HG02623 (cell line): ENCODE measurements around the gene ADAMTS3.

Source experiments
- ATAC-seq: cut with Tn5 transposase; IDR thresholded peaks from one replicate; pipeline ENCODE4 v1.9.1; 2021; ENCODE audit warnings: moderate library complexity; ENCODE audit not compliant: unreplicated experiment

The ADAMTS3 gene

GRCh38 chr4:72424006-72424405 lies 145.0 kb downstream of the ADAMTS3 start:
- ATAC-seq: no peak

GRCh38 chr4:72422416-72422815 lies 146.6 kb downstream of the ADAMTS3 start:
- no peak for ATAC-seq

- ATAC-seq: no peak
Observed at GRCh38 chr4:72418458-72418857, 150.6 kb downstream of the ADAMTS3 start.

DNA sequence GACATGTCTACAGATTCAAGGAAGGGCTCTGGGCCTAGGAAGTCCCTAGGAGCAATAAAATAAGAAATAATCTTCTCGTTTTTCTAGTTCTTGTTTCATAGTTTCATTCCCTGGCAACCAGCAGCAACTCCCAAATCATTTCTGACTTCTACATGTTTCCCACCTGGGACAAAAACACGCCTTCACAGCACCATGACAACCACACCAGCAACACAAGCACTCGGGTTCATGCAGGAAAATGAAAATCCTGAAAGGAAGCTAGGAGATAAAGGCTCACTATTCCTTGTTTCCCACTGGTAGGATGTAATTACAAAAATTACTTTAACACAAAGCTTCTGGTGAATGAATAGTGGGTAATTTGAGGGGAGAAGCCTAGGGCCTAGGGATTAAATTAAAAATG lies 158.9 kb downstream of the ADAMTS3 start:
- no peak for ATAC-seq

GRCh38 chr4:72408568-72408967 lies 160.5 kb downstream of the ADAMTS3 start:
- ATAC-seq: no peak

GRCh38 chr4:72405417-72405816 lies 163.6 kb downstream of the ADAMTS3 start:
- ATAC-seq: no peak

GRCh38 chr4:72397314-72397713 lies 171.7 kb downstream of the ADAMTS3 start:
- no peak for ATAC-seq

DNA sequence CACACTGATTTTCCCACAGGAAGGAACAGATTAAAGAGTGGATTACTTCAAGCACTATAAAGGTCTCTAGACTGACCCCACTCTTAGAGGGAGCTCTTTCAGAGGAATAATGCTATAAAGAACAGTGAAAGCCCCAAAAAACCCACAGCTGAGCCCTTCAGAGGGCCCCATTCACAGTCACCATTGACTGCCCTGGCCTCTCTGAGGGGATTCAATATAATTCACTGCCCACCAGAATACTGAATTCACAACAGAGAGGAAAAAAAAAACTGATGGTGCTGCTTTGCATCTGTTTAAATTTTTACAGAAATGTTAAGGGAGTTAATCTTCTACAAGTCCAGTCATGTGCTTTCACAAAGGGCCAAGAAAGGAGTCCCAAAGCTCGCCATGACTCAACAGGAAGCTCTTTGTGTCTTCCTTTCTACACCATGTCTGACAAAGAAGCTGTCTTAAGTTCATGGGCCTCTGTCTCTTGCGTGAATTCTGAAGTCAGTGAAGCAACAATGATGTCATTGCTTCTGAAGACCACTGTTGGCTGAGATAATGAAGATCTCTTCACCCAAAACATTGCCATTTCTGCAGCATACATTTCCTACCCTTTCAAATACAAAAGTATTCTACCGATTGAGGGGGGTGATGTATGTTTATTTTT lies 174.9 kb downstream of the ADAMTS3 start:
- ATAC-seq: no peak

DNA sequence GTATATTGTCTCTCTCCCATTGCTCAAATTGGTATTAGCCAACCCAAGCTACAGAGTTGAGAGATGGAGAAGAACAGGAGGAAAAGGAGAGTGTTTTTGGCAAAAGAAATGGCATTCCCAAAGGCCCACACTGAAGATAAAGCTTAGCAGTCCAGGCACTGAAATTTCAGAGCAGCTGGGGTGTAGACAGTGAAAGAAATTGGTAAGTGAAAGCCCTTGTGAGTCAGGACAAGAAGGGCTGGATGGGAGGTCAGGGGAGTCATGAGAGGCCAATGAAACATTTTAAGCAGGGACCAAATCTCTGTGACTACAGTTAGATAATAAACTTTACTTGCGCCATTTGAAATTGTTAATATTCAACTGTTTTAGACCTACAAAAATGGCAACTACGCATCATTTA lies 177.7 kb downstream of the ADAMTS3 start:
- ATAC-seq: no peak

GRCh38 chr4:72390409-72390808 lies 178.6 kb downstream of the ADAMTS3 start:
- no peak for ATAC-seq

DNA sequence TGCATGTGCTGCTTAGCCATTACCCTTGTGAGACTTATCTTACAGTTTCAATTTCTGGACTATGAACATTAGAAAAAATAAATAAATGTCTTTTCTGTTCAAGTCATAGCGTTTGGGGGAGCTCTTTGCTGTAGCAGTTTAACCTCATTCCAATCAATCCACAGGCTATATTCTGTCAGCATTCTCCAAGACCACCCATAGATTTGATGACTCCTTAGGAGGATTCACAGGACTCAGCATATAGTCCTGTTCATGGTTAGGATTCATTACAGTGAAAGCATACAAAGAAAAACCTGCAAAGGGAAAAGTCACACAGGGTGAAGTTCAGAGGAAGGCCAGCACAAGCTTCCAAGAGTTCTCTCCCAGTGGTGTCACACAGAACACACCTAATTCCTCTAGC lies 180.5 kb downstream of the ADAMTS3 start:
- no peak for ATAC-seq

- no peak for ATAC-seq
Observed at GRCh38 chr4:72387959-72388358, 181.1 kb downstream of the ADAMTS3 start.

- no peak for ATAC-seq
Observed at GRCh38 chr4:72383439-72383838, 185.6 kb downstream of the ADAMTS3 start.

GRCh38 chr4:72378901-72379300 lies 190.1 kb downstream of the ADAMTS3 start:
- ATAC-seq: no peak

- ATAC-seq: no peak
Observed at GRCh38 chr4:72377491-72378194, 191.4 kb downstream of the ADAMTS3 start.

- ATAC-seq: no peak
Observed at GRCh38 chr4:72376901-72377300, 192.1 kb downstream of the ADAMTS3 start.

GRCh38 chr4:72375073-72375736 lies 193.8 kb downstream of the ADAMTS3 start:
- no peak for ATAC-seq

- no peak for ATAC-seq
Observed at GRCh38 chr4:72374159-72374558, 194.9 kb downstream of the ADAMTS3 start.

GRCh38 chr4:72366601-72367000 lies 202.4 kb downstream of the ADAMTS3 start:
- no peak for ATAC-seq

GRCh38 chr4:72365981-72366380 lies 203.0 kb downstream of the ADAMTS3 start:
- no peak for ATAC-seq

- no peak for ATAC-seq
Observed at GRCh38 chr4:72365016-72365415, 204.0 kb downstream of the ADAMTS3 start.

- no peak for ATAC-seq
Observed at GRCh38 chr4:72360075-72360474, 208.9 kb downstream of the ADAMTS3 start.
